ENCODE data around the gene ZNFX1. TPM values are rescaled to one million over a fixed set of nuclear protein-coding genes. Genes with fewer than 3 reads are reported as not detected.

The ZNFX1 gene
- total RNA-seq, 3 donors from 2014 or later (not counting 1 experiment from before 2014, with no cell fraction given) = 55.8 to 58.5 (median 57.8) TPM

GRCh38 chr20:49323622-49324238, 45.9 kb upstream of the ZNFX1 start:
- TF ChIP-seq CTCF (IDR thresholded peaks at IDR 0.05) = peak; percentile 32
- H3K36me3 ChIP-seq (ENCODE audit: control insufficient read depth, insufficient read depth, low read length) = no peaks in the 10 kb centered on the region
- DNase-seq (peak in 1 of 2 donors; percentile 71), ATAC-seq (peak; percentile 80 to 89 (median 87))
- WGBS (ENCODE audit: insufficient coverage) = 30% methylated on average over 9 of the region's 9 CpGs
- peaks cover 25 to 30% of the 10 kb centered on the region in 2 donors for H3K27me3 Mint-ChIP-seq (ENCODE audit: low read depth in 2 of 2)
- peaks cover 10 to 27% of the 10 kb centered on the region in 2 donors for H3K4me1 Mint-ChIP-seq
- no peaks in the 10 kb centered on the region for H3K36me3 Mint-ChIP-seq
- no peaks in the 10 kb centered on the region for H3K9me3 ChIP-seq (ENCODE audit: control insufficient read depth, insufficient read depth, low read length)
- peak overlapping the region in 1 of 2 donors; percentile 44 for H3K27ac Mint-ChIP-seq
- H3K4me3 Mint-ChIP-seq = no peak overlapping the region
- intact Hi-C loops (cut with micrococcal nuclease) = loop anchor here (1.0 to 5.0 kb wide), 2 partner anchors 46 to 77 kb away; partner anchors contain the start of gene ZNFX1
- no peaks in the 10 kb centered on the region for H3K9me3 Mint-ChIP-seq
- no peak overlapping the region for H3K4me3 ChIP-seq (ENCODE audit: low read length)
- H3K4me1 ChIP-seq (ENCODE audit: control insufficient read depth, insufficient read depth, low read length) = peaks cover 18% of the 10 kb centered on the region
- H3K27ac ChIP-seq (ENCODE audit: low read length) = no peak overlapping the region
- peaks cover 14% of the 10 kb centered on the region for H3K27me3 ChIP-seq (ENCODE audit: control insufficient read depth, insufficient read depth, low read length)

GRCh38 chr20:49320460-49320859, 42.6 kb upstream of the ZNFX1 start:
- Histone ChIP-seq H3K27me3 (ENCODE audit: control insufficient read depth, insufficient read depth, low read length) (peaks cover 21% of the 10 kb centered on the region), H3K9me3 (ENCODE audit: control insufficient read depth, insufficient read depth, low read length) (no peaks in the 10 kb centered on the region), H3K4me3 (ENCODE audit: low read length) (no peak overlapping the region), H3K4me1 (ENCODE audit: control insufficient read depth, insufficient read depth, low read length) (peaks cover 22% of the 10 kb centered on the region), H3K36me3 (ENCODE audit: control insufficient read depth, insufficient read depth, low read length) (no peaks in the 10 kb centered on the region), H3K27ac (ENCODE audit: low read length) (no peak overlapping the region)
- intact Hi-C loops (cut with micrococcal nuclease) = loop anchor here (5.0 kb wide), 1 partner anchor 43 kb away; the partner anchor contains the start of gene ZNFX1
- Mint-ChIP-seq H3K27ac (no peak overlapping the region), H3K9me3 (no peaks in the 10 kb centered on the region), H3K36me3 (no peaks in the 10 kb centered on the region), H3K4me3 (no peak overlapping the region), H3K27me3 (ENCODE audit: low read depth in 2 of 2) (peaks cover 34 to 39% of the 10 kb centered on the region in 2 donors), H3K4me1 (peaks cover 12 to 31% of the 10 kb centered on the region in 2 donors)
- no peak for ATAC-seq
- DNase-seq = no peak
- no peak for TF ChIP-seq CTCF (IDR thresholded peaks at IDR 0.05)
- 0% methylated on average over 1 of the region's 1 CpG for WGBS (ENCODE audit: insufficient coverage)

DNA sequence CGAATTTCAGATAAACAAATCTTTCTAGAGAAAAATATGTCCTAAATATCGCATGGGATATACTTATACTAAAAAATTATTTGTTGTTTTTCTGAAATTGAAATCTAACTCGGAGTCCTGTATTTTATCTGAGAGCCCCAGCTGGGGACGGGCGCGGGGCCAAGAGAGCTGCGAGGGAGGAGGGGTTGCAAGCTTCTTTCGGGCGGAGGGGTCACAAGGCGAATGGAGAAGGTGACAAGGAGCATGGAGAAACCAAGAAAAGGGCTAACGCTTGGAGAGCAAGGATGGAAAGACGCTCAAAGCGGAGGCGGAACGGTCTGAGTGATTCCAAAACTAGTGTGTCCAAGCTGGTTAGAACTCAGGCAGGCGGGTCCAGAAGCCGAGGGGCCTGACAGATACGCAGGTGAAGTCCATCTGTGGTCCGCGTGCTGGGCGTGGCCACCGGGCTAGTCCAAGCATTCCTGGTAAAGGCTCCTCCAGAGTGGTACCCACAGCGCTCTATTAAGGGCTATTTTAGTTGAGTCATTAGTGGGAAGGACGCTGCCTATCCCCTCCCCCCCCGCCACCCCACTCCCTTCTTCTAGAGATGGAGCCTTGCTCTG, 41.5 kb upstream of the ZNFX1 start:
- no peak overlapping the region for H3K27ac Mint-ChIP-seq
- no peak for TF ChIP-seq CTCF (IDR thresholded peaks at IDR 0.05)
- DNase-seq (no peak), ATAC-seq (no peak)
- no peaks in the 10 kb centered on the region for H3K36me3 Mint-ChIP-seq
- H3K27me3 Mint-ChIP-seq (ENCODE audit: low read depth in 2 of 2) = peaks cover 34 to 39% of the 10 kb centered on the region in 2 donors
- Histone ChIP-seq H3K27ac (ENCODE audit: low read length) (no peak overlapping the region), H3K36me3 (ENCODE audit: control insufficient read depth, insufficient read depth, low read length) (no peaks in the 10 kb centered on the region), H3K27me3 (ENCODE audit: control insufficient read depth, insufficient read depth, low read length) (peaks cover 21% of the 10 kb centered on the region), H3K4me1 (ENCODE audit: control insufficient read depth, insufficient read depth, low read length) (peaks cover 22% of the 10 kb centered on the region), H3K4me3 (ENCODE audit: low read length) (no peak overlapping the region), H3K9me3 (ENCODE audit: control insufficient read depth, insufficient read depth, low read length) (no peaks in the 10 kb centered on the region)
- peaks cover 12 to 25% of the 10 kb centered on the region in 2 donors for H3K4me1 Mint-ChIP-seq
- no peaks in the 10 kb centered on the region for H3K9me3 Mint-ChIP-seq
- intact Hi-C loops (cut with micrococcal nuclease) = no loop called here
- 13% methylated on average over 22 of the region's 25 CpGs for WGBS (ENCODE audit: insufficient coverage)
- peak overlapping the region; percentile 76 for H3K4me3 Mint-ChIP-seq

Data from natural killer cell (primary cell).